ENCODE results near the gene STPG2. TPM values are rescaled to one million over a fixed set of nuclear protein-coding genes. Genes with fewer than 3 reads are reported as not detected.

The STPG2 gene
- total RNA-seq, 1 donor from 2014 or later, result not detected

DNA sequence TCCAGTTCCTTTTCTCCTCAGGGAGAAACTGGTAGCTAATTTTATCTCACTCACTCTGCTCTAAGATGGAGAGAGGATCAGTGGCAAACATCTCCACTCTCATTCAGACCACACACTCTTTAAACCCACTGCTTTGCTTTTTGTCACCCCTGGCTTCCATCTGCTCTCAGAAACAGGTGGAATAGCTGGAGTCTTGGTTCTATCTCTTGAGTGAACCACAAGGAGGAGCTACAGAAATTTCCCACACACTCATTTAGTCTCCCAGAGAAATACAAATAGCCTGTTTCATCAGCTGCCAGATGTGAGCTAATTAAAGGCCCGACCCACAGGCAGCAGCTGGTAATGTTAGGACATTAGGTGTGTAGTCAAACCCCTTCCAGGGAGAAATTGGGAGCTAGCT is 96.6 kb downstream of the STPG2 start:
- intact Hi-C loops (cut with DNase I), result no loop called here

DNA sequence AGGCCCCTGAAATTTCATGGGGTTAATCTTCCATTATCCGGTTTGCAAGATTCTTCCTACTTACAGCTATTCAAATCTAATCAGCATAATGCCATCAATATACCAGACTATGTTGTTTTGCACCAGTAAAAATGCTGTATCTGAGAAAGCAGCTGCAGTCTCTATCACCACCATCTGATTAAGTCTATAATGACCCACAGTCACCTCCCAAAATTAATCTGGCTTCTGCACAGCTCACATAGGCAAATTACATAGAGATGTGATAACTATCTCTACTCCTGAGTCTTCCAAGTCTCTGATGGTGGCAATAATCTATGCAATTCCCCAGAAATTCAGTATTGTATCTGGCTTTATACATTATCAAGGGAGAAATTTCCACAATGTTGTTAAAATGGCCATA is 113.2 kb downstream of the STPG2 start:
- Histone ChIP-seq H3K9me3 (peaks cover 0 to 6% of the 10 kb centered on the region in 2 donors), H3K4me3 (no peak overlapping the region), H3K4me1 (no peaks in the 10 kb centered on the region), H3K36me3 (no peaks in the 10 kb centered on the region), H3K27ac (no peak overlapping the region), H3K27me3 (no peaks in the 10 kb centered on the region)
- no peak for DNase-seq (ENCODE audit: low spot score in 2 of 2)
- intact Hi-C loops (cut with DNase I), result no loop called here
- TF ChIP-seq CTCF (IDR thresholded peaks at IDR 0.05), result no peak

More for the DNA sequence above, 96.6 kb downstream of the STPG2 start:
- Histone ChIP-seq H3K27ac (no peak overlapping the region), H3K36me3 (no peaks in the 10 kb centered on the region), H3K9me3 (no peaks in the 10 kb centered on the region), H3K4me1 (no peaks in the 10 kb centered on the region), H3K4me3 (no peak overlapping the region), H3K27me3 (no peaks in the 10 kb centered on the region)
- no peak for TF ChIP-seq CTCF (IDR thresholded peaks at IDR 0.05)
- no peak for DNase-seq (ENCODE audit: low spot score in 2 of 2)

DNA sequence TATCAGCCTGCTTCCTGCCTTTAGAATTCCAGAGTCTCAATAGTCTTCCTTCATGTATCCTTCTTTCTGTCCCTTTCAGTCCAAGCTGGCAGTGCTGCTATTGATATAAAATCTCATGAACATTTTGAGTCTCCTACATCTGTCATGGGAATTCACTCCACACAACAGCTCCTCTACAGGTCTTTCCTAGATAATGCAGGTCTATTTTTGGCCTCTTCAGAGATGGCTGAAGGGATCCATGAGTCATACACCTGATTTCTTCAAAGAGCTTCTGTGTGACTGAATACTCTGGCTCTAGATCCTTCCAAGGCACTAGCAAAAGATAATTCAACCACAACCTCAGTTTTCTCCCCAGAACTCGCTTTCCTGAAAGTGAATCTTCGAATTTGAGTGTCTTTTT is 115.4 kb downstream of the STPG2 start:
- intact Hi-C loops (cut with DNase I), result no loop called here
- Histone ChIP-seq H3K36me3 (no peaks in the 10 kb centered on the region), H3K4me3 (no peak overlapping the region), H3K9me3 (peaks cover 0 to 6% of the 10 kb centered on the region in 2 donors), H3K4me1 (no peaks in the 10 kb centered on the region), H3K27me3 (no peaks in the 10 kb centered on the region), H3K27ac (no peak overlapping the region)
- DNase-seq (ENCODE audit: low spot score in 2 of 2), result no peak
- TF ChIP-seq CTCF (IDR thresholded peaks at IDR 0.05), result no peak

DNA sequence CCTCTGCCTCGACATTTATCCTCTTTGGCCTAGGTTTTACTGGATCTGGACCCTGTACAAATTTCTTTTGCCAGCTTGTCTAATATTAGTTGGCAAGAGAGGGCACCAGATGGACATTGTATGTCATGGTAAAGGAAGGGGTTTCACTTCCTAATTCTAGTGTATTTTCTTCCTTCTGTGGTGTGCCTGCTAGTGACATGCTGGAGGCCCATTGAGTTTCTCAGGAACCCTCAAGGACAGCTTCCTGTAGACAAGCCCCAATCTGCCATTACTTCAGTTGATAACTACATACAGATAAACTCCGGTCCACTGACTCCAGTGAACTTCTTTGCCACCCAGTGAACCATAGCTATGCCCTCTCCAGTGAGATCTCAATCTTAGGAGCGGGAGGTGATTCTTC is 116.9 kb downstream of the STPG2 start:
- H3K4me1 ChIP-seq, result no peaks in the 10 kb centered on the region
- no peak for TF ChIP-seq CTCF (IDR thresholded peaks at IDR 0.05)
- H3K4me3 ChIP-seq, result no peak overlapping the region
- intact Hi-C loops (cut with DNase I), result no loop called here
- no peak overlapping the region for H3K27ac ChIP-seq
- no peaks in the 10 kb centered on the region for H3K9me3 ChIP-seq
- DNase-seq (ENCODE audit: low spot score in 2 of 2), result no peak
- no peaks in the 10 kb centered on the region for H3K27me3 ChIP-seq
- no peaks in the 10 kb centered on the region for H3K36me3 ChIP-seq

DNA sequence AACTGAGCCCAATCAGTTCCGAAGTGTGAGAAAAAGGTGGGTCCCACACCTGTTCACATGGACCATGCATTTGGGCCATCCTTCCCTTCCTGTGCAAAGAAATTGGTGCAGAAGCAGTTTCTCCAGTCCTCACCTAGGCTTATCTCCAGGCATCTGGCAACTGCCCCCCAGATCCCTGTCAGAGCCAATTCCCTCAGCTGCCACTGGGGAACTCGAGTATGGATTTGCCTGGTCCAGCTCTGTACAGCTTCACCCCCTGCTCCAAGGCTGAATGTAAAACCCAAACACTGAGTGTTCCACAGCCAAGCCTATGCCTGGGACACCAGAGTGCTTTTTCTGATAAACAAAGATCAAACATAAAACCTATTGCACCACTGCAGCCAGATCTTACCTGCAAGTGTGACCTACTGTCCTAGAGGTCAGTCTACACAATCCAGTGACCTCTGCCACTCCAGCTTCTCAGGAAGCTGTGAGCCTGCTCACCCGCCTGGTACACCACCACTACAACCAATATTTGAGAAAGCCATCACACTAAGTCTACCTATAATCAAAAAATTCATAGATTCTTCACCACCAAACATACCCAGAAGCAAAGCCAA is 136.4 kb downstream of the STPG2 start:
- no peak for TF ChIP-seq CTCF (IDR thresholded peaks at IDR 0.05)
- Histone ChIP-seq H3K27ac (no peak overlapping the region), H3K4me3 (no peak overlapping the region), H3K9me3 (peaks cover 0 to 10% of the 10 kb centered on the region in 2 donors), H3K36me3 (no peaks in the 10 kb centered on the region), H3K27me3 (no peaks in the 10 kb centered on the region), H3K4me1 (no peaks in the 10 kb centered on the region)
- DNase-seq (ENCODE audit: low spot score in 2 of 2), result no peak
- intact Hi-C loops (cut with DNase I), result no loop called here

GRCh38 chr4:98006060-98006459 is 137.2 kb downstream of the STPG2 start:
- Histone ChIP-seq H3K4me3 (no peak overlapping the region), H3K9me3 (peaks cover 0 to 10% of the 10 kb centered on the region in 2 donors), H3K27me3 (no peaks in the 10 kb centered on the region), H3K27ac (no peak overlapping the region), H3K4me1 (no peaks in the 10 kb centered on the region), H3K36me3 (no peaks in the 10 kb centered on the region)
- no peak for TF ChIP-seq CTCF (IDR thresholded peaks at IDR 0.05)
- intact Hi-C loops (cut with DNase I), result no loop called here
- no peak for DNase-seq (ENCODE audit: low spot score in 2 of 2)
